Tibial nerve (tissue), 4 donors: Measurements from ENCODE around the gene CDKN1B. TPM values are rescaled to one million over a fixed set of nuclear protein-coding genes. Genes with fewer than 3 reads are reported as not detected.
A peak's percentile ranks its signal among the peaks of the same experiment; 100 is the strongest.

Experiments
- DNase-seq, 2 donors: peaks; one replicate each; pipeline ENCODE4 v3.0.0-alpha.2; 2019; ENCODE audit warnings: low spot score in 2 of 2
- H3K27ac ChIP-seq, 4 donors: fragments of 200-600 bp; sonication (generic) in 3 of 4; one replicate each; pipeline ENCODE4 v1.5.1; 2017 to 2019; ENCODE audit warnings: mild to moderate bottlenecking in 1 of 4
- H3K27me3 ChIP-seq, 2 donors: fragments of 200-600 bp; sonication (generic) in 1 of 2; one replicate each; pipeline versions ENCODE4 v1.5.1 to v1.6.0; 2017 to 2019
- H3K36me3 ChIP-seq, 3 donors: fragments of 200-600 bp; sonication (generic); one replicate each; pipeline ENCODE4 v1.5.1; 2018 to 2019
- H3K4me1 ChIP-seq, 4 donors: fragments of 200-600 bp; sonication (generic) in 3 of 4; one replicate each; pipeline ENCODE4 v1.5.1; 2017 to 2019
- H3K4me3 ChIP-seq, 4 donors: fragments of 200-600 bp; sonication (generic) in 3 of 4; one replicate each; pipeline ENCODE4 v1.5.1; 2017 to 2019; ENCODE audit warnings: mild to moderate bottlenecking in 1 of 4, moderate library complexity in 1 of 4
- H3K9me3 ChIP-seq, 4 donors: fragments of 200-600 bp; sonication (generic) in 3 of 4; one replicate each; pipeline ENCODE4 v1.5.1; 2017 to 2019
- EP300 ChIP-seq, 2 donors: sonication (generic); formaldehyde crosslinking; IDR thresholded peaks; one replicate each; pipeline ENCODE4 v1.6.1; 2017; ENCODE audit warnings: antibody characterized with exemption in 2 of 2, mild to moderate bottlenecking in 1 of 2
- POLR2A ChIP-seq, 2 donors: fragments of 450-650 bp; IDR thresholded peaks; one replicate each; pipeline ENCODE4 v1.6.1; 2017; ENCODE audit warnings: antibody characterized with exemption in 2 of 2, mild to moderate bottlenecking in 2 of 2, moderate library complexity in 2 of 2
- WGBS, 2 donors: methylation state at CpG; one replicate each; pipeline ENCODE4 v1.1.5; 2018; 5-methylcytosine and 5-hydroxymethylcytosine counted together
- total RNA-seq, 4 donors: library from RNA; depleted of rRNA; stranded (reverse); fragments of >200 nt; gene quantifications; one replicate each; pipeline ENCODE4 v1.1.0, GENCODE V29; 2016
- TF ChIP-seq, protein P1 (sequence below), 5 experiments: fragments of 200-600 bp in 3 of 5; fragments of 450-650 bp in 2 of 5; sonication (generic) in 3 of 5; IDR thresholded peaks; one replicate each; pipeline ENCODE4 v1.5.1; 2016 to 2019; ENCODE audit warnings: antibody characterized with exemption in 5 of 5, mild to moderate bottlenecking in 3 of 5, moderate library complexity in 2 of 5

CDKN1B gene
- total RNA-seq, 4 donors from 2014 or later, result 77.4 to 142 (median 114) TPM

DNA sequence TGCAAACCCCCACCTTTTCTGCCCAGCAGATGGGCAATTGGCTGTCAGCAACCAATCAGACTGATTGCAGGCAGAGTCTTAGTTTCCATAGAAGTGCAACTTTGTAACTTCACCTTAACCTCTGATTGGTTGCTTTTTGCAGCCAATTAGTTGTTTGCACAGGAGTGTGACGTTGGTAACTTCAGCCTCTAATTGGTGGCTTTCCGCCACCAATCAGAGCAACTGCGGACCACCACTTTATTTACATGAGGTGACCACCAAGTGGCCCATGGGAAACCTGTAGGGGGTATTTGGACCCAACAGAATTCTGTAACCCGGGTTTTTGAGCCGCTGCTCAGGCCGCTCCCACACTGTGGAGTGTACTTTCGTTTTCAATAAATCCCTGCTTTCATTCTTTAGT is 32.3 kb downstream of the CDKN1B start:
- H3K36me3 ChIP-seq, result no peaks in the 10 kb centered on the region
- peak overlapping the region; percentile 75 to 95 (median 92) for H3K27ac ChIP-seq
- DNase-seq, result no peak
- peaks cover 0 to 10% (median 0%) of the 10 kb centered on the region in 4 donors for H3K4me1 ChIP-seq
- TF ChIP-seq EP300 (IDR thresholded peaks at IDR 0.05) (peak; percentile 41 to 65), POLR2A (IDR thresholded peaks at IDR 0.05) (peak in 1 of 2 donors; percentile 39)
- TF ChIP-seq, protein P1, sequence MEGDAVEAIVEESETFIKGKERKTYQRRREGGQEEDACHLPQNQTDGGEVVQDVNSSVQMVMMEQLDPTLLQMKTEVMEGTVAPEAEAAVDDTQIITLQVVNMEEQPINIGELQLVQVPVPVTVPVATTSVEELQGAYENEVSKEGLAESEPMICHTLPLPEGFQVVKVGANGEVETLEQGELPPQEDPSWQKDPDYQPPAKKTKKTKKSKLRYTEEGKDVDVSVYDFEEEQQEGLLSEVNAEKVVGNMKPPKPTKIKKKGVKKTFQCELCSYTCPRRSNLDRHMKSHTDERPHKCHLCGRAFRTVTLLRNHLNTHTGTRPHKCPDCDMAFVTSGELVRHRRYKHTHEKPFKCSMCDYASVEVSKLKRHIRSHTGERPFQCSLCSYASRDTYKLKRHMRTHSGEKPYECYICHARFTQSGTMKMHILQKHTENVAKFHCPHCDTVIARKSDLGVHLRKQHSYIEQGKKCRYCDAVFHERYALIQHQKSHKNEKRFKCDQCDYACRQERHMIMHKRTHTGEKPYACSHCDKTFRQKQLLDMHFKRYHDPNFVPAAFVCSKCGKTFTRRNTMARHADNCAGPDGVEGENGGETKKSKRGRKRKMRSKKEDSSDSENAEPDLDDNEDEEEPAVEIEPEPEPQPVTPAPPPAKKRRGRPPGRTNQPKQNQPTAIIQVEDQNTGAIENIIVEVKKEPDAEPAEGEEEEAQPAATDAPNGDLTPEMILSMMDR (IDR thresholded peaks at IDR 0.05), result no peak
- no peaks in the 10 kb centered on the region for H3K27me3 ChIP-seq
- 45 to 47% methylated on average over 7 of the region's 7 CpGs for WGBS, 2 donors
- H3K9me3 ChIP-seq, result no peaks in the 10 kb centered on the region
- peak overlapping the region; percentile 33 to 55 (median 44) for H3K4me3 ChIP-seq

GRCh38 chr12:12755923-12756322 is 38.8 kb downstream of the CDKN1B start:
- H3K4me3 ChIP-seq, result no peak overlapping the region
- H3K4me1 ChIP-seq, result no peaks in the 10 kb centered on the region
- no peaks in the 10 kb centered on the region for H3K9me3 ChIP-seq
- no peaks in the 10 kb centered on the region for H3K27me3 ChIP-seq
- no peak for DNase-seq
- WGBS, 2 donors, result 40 to 47% methylated on average over 5 of the region's 5 CpGs
- peak overlapping the region in 2 of 4 donors; percentile 54 to 56 for H3K27ac ChIP-seq
- TF ChIP-seq POLR2A (IDR thresholded peaks at IDR 0.05) (no peak), EP300 (IDR thresholded peaks at IDR 0.05) (no peak)
- TF ChIP-seq, protein P1 (IDR thresholded peaks at IDR 0.05), result no peak
- no peaks in the 10 kb centered on the region for H3K36me3 ChIP-seq

- DNase-seq, result no peak
These were observed 40.0 kb downstream of the CDKN1B start for GRCh38 chr12:12757121-12757520.

GRCh38 chr12:12759234-12759915 is 42.2 kb downstream of the CDKN1B start:
- Histone ChIP-seq H3K36me3 (no peaks in the 10 kb centered on the region), H3K4me3 (no peak overlapping the region), H3K9me3 (no peaks in the 10 kb centered on the region), H3K27me3 (no peaks in the 10 kb centered on the region), H3K27ac (peak overlapping the region in 3 of 4 donors; percentile 3 to 72 (median 9)), H3K4me1 (no peaks in the 10 kb centered on the region)
- TF ChIP-seq POLR2A (IDR thresholded peaks at IDR 0.05), result no peak
- TF ChIP-seq EP300 (IDR thresholded peaks at IDR 0.05), result no peak
- TF ChIP-seq, protein P1 (IDR thresholded peaks at IDR 0.05), result no peak
- WGBS, 2 donors, result 78 to 80% methylated on average over 7 of the region's 7 CpGs
- no peak for DNase-seq

More at GRCh38 chr12:12757121-12757520, 40.0 kb downstream of the CDKN1B start:
- Histone ChIP-seq H3K36me3 (no peaks in the 10 kb centered on the region), H3K4me1 (no peaks in the 10 kb centered on the region), H3K4me3 (no peak overlapping the region), H3K27ac (no peak overlapping the region), H3K9me3 (no peaks in the 10 kb centered on the region), H3K27me3 (no peaks in the 10 kb centered on the region)
- TF ChIP-seq, protein P1 (IDR thresholded peaks at IDR 0.05), result no peak
- TF ChIP-seq EP300 (IDR thresholded peaks at IDR 0.05) (no peak), POLR2A (IDR thresholded peaks at IDR 0.05) (no peak)
- WGBS, 2 donors, result 91 to 97% methylated on average over 2 of the region's 2 CpGs

- no peak overlapping the region for H3K4me3 ChIP-seq
- H3K4me1 ChIP-seq, result no peaks in the 10 kb centered on the region
- peaks cover 0 to 3% (median 0%) of the 10 kb centered on the region in 4 donors for H3K9me3 ChIP-seq
- TF ChIP-seq EP300 (IDR thresholded peaks at IDR 0.05) (no peak), POLR2A (IDR thresholded peaks at IDR 0.05) (no peak)
- TF ChIP-seq, protein P1 (IDR thresholded peaks at IDR 0.05), result no peak
- H3K27me3 ChIP-seq, result no peaks in the 10 kb centered on the region
- no peak for DNase-seq
- H3K27ac ChIP-seq, result no peak overlapping the region
- no peaks in the 10 kb centered on the region for H3K36me3 ChIP-seq
These were observed 47.7 kb downstream of the CDKN1B start for GRCh38 chr12:12764824-12765223.
